GM21381 (cell line): ENCODE results near the gene POLR2C.

Source experiments
- ATAC-seq: cut with Tn5 transposase; IDR thresholded peaks from one replicate; pipeline ENCODE4 v1.9.1; 2021; ENCODE audit warnings: mild to moderate bottlenecking, moderate library complexity; ENCODE audit not compliant: unreplicated experiment

POLR2C gene

GRCh38 chr16:57447186-57447962 lies 15.1 kb upstream of the POLR2C start, which contains the start of the genes CIAPIN1 and COQ9:
CIAPIN1 (minus strand) TSS chr16:57447385; CDS start chr16:57440928, 6,457 bp downstream.
COQ9 (plus strand) TSS chr16:57447479; CDS start chr16:57447506, 27 bp downstream.
- ATAC-seq, result peak; percentile 99

- ATAC-seq, result no peak
Measured at GRCh38 chr16:57452021-57452420, 10.5 kb upstream of the POLR2C start.

DNA sequence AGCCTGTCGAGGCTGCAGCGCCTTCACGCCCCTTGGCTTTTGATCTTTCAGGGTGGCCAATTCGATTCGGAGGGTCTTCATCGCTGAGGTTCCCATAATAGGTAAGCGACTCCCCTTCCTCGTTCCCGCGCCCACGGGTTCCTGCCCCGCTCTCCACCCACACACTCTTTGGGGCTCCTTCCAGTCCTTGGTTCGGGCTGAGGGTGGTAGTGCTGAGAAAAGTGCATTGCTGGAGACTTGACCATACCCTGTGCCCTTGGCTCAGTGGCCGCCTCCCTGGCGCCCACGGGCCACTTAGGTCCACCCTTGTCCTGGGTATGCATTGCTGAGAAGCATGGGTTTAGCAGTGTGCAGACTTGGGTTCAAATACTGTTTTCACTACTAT lies 491 bp downstream of the POLR2C start:
- no peak for ATAC-seq

- ATAC-seq, result no peak
Measured at GRCh38 chr16:57464523-57464922, 2.0 kb downstream of the POLR2C start.

DNA sequence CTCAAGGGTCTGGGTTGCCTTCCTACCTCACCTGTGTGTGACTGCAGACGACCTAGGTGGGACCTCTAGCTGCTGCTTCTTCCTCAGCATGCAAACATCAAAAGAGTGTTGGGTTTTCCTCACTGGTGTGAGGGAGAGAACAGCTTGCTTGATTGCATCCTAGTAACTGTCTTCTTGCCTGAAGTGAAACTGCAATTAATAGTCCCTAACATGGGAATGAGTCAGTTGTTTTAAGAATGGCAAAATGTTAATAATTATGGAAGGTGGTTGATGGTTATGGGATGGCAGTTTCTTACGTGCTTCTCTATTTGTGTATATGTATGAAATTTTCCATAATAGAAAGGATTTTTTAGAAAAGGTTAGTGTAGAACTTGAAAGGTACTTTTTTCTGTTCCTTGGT lies 5.9 kb downstream of the POLR2C start:
- ATAC-seq, result no peak

GRCh38 chr16:57469046-57469445 lies 6.6 kb downstream of the POLR2C start:
- no peak for ATAC-seq

GRCh38 chr16:57469917-57470470 lies 7.5 kb downstream of the POLR2C start:
- ATAC-seq, result no peak

- ATAC-seq, result no peak
Measured at GRCh38 chr16:57470711-57471110, 8.2 kb downstream of the POLR2C start.

DNA sequence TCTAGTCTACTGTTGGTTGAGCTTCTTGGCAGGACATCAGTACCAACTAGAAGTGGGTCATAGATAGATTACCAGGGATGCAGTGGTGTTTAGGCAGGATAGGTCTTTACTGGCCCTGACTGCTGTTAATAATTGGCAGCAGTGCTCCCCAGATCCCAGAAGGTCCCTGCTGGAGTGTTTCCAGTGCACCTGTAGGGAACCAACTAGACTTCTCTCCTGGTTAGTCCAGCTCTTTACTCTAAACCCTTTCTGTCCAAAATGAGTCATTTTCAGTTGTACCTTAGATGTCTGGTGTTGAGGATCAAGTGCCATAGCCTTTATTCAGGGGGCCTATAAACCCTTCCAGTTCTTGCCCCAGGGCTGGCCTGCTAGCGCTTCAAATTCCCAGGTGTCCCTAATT lies 8.7 kb downstream of the POLR2C start:
- no peak for ATAC-seq

GRCh38 chr16:57471852-57472664 lies 9.6 kb downstream of the POLR2C start:
- no peak for ATAC-seq

- ATAC-seq, result no peak
Measured at GRCh38 chr16:57472665-57473060, 10.2 kb downstream of the POLR2C start.

GRCh38 chr16:57473176-57473840 lies 10.8 kb downstream of the POLR2C start:
- ATAC-seq, result no peak

DNA sequence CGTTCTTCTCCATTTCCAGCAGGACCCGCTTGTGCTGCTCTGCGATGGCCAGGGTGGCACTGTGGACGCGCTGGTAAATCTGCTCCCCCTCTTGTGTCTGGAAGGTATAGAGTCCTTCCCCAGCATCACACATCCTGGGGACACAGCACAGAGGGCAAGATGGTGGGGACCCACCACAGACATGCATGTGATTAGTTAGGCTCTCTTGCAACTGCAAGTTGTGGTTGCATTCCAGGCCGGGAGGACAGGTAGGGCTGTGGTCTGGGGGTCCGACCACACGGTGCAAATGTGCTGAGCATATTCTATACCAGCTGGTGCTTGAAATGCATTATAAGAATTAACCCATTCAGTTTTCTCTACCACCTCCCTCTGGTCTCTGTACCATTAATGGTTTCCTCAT lies 11.4 kb downstream of the POLR2C start:
- ATAC-seq, result no peak

- ATAC-seq, result no peak
Measured at GRCh38 chr16:57474671-57475661, 12.5 kb downstream of the POLR2C start.

- ATAC-seq, result peak; percentile 92
Measured at GRCh38 chr16:57475711-57476339, 13.3 kb downstream of the POLR2C start.

DNA sequence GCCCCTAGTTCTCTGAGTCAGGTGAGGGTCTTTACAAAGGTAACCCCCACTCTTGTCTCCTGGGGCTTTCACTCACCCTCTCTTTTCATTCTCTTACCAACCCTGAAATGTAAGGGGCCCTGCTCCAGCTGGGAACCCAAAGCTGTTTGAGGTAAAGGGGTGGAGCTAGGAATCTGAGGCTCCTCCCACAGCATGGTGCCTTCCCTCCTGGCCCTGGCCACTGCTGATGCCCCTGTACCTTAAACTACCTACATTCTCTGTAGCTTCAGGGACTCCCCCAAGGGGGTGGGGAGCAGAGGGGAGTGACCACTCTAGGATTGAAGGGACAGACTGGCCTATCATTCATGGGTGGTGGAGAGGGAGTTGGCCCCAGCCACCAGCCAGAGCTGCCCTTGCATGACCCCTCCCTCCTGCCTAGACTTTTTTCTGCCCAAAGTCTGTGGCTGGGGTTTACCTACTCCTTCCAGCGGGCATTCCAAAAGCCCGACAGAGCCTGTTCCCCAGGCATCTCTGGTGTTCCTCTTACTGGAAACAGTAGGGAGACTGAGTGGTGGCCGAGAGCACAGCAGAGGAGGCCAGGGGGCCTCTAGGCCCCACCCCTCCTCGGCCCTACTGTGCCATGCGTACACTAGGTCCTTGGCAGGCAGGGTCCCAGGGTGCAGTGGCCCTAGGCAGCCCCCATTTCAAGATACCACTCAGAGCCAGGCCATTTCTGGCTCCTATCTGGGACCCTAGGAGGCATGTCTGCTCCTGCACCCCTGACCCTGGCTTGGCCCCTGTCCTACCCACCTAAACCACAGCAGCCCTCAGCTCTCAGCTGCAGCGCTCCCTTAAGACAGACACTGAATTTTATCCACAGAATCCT lies 14.3 kb downstream of the POLR2C start:
- ATAC-seq, result no peak

DNA sequence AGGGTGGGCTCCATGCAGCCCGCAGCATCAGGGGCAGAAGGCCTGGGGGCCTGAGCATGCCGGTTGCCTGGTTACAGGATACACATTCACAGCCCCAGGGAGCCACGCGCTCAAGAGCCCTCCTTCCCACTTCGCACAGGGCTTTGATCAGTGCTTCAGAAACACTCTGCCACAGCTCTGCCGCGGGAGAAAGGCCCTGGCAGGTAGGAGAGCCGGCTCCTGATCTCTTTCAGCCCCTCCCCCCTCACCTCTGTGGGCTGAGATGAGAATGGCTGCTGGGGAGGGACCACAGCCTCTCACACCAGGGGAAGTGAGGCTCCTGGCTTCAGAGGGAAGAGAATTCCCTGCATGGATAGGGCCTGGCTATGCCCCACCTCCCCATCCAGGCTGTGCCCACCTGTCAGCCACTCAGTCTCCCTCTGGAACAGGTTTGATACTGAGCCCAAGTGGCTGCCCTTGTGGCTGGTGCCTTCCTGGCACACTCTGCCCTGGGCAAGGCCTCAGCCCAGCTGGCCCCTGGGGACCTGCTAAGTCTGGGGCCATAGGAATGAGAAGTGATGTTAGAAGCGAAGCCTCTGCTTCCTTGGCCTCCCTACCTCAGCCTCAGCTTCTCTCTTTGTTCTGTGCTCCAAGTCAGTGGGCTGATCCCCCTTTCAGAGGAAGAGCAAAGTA lies 15.2 kb downstream of the POLR2C start:
- no peak for ATAC-seq
